ENCODE results near the gene DOCK9. TPM values are rescaled to one million over a fixed set of nuclear protein-coding genes. Genes with fewer than 3 reads are reported as not detected.

Gene DOCK9
- total and polyA plus RNA-seq, 8 donors, result 98.3 to 158 (median 109) TPM

GRCh38 chr13:98879127-98879520 is 98.7 kb downstream of the DOCK9 start:
- ATAC-seq, result no peak
- no peaks in the 10 kb centered on the region for H3K4me1 ChIP-seq
- H3K27me3 ChIP-seq, result no peaks in the 10 kb centered on the region
- no peak overlapping the region for H3K27ac ChIP-seq
- peaks cover 0 to 94% of the 10 kb centered on the region in 2 donors for H3K36me3 ChIP-seq
- no peak overlapping the region for H3K4me3 ChIP-seq
- intact Hi-C loops (cut with DNase I), result no loop called here
- DNase-seq, result no peak
- no peak for TF ChIP-seq CTCF (IDR thresholded peaks at IDR 0.05)
- H3K9me3 ChIP-seq, result no peaks in the 10 kb centered on the region

- Histone ChIP-seq H3K36me3 (peaks cover 0 to 94% of the 10 kb centered on the region in 2 donors), H3K4me3 (no peak overlapping the region), H3K9me3 (peaks cover 0 to 3% of the 10 kb centered on the region in 2 donors), H3K27ac (no peak overlapping the region), H3K27me3 (no peaks in the 10 kb centered on the region), H3K4me1 (no peaks in the 10 kb centered on the region)
- TF ChIP-seq CTCF (IDR thresholded peaks at IDR 0.05), result no peak
- DNase-seq (no peak), ATAC-seq (no peak)
- intact Hi-C loops (cut with DNase I), result no loop called here
These were observed 99.3 kb downstream of the DOCK9 start for GRCh38 chr13:98878486-98879126.

- peaks cover 0 to 94% of the 10 kb centered on the region in 2 donors for H3K36me3 ChIP-seq
- no peaks in the 10 kb centered on the region for H3K4me1 ChIP-seq
- H3K27ac ChIP-seq, result no peak overlapping the region
- TF ChIP-seq CTCF (IDR thresholded peaks at IDR 0.05), result no peak
- DNase-seq, result no peak
- no peaks in the 10 kb centered on the region for H3K27me3 ChIP-seq
- H3K9me3 ChIP-seq, result peaks cover 0 to 9% of the 10 kb centered on the region in 2 donors
- intact Hi-C loops (cut with DNase I), result no loop called here
- no peak for ATAC-seq
- H3K4me3 ChIP-seq, result no peak overlapping the region
These were observed 99.9 kb downstream of the DOCK9 start for GRCh38 chr13:98877936-98878335.

GRCh38 chr13:98877466-98877865 is 100.4 kb downstream of the DOCK9 start:
- H3K27ac ChIP-seq, result no peak overlapping the region
- ATAC-seq, result no peak
- no peak for TF ChIP-seq CTCF (IDR thresholded peaks at IDR 0.05)
- H3K4me3 ChIP-seq, result no peak overlapping the region
- intact Hi-C loops (cut with DNase I), result no loop called here
- H3K36me3 ChIP-seq, result peaks cover 0 to 94% of the 10 kb centered on the region in 2 donors
- no peaks in the 10 kb centered on the region for H3K4me1 ChIP-seq
- H3K27me3 ChIP-seq, result no peaks in the 10 kb centered on the region
- peaks cover 0 to 9% of the 10 kb centered on the region in 2 donors for H3K9me3 ChIP-seq
- no peak for DNase-seq

GRCh38 chr13:98875146-98875729 is 102.6 kb downstream of the DOCK9 start:
- no peak for TF ChIP-seq CTCF (IDR thresholded peaks at IDR 0.05)
- intact Hi-C loops (cut with DNase I), result no loop called here
- H3K36me3 ChIP-seq, result peaks cover 0 to 86% of the 10 kb centered on the region in 2 donors

More at GRCh38 chr13:98875146-98875729, 102.6 kb downstream of the DOCK9 start:
- H3K9me3 ChIP-seq, result peaks cover 0 to 9% of the 10 kb centered on the region in 2 donors
- H3K4me1 ChIP-seq, result no peaks in the 10 kb centered on the region
- no peak for DNase-seq
- ATAC-seq, result no peak
- H3K27ac ChIP-seq, result no peak overlapping the region
- H3K4me3 ChIP-seq, result no peak overlapping the region
- H3K27me3 ChIP-seq, result no peaks in the 10 kb centered on the region
